CD1c-positive myeloid dendritic cell (primary cell): ENCODE data around the gene PDYN.

Source experiments
- DNase-seq: peaks from one replicate; pipeline ENCODE4 v3.0.0-alpha.2; 2016; ENCODE audit errors: extremely low spot score

PDYN gene

GRCh38 chr20:1994627-1995026 lies 769 bp upstream of the PDYN start:
- DNase-seq = no peak

GRCh38 chr20:1992359-1993110 lies 1.3 kb downstream of the PDYN start:
- no peak for DNase-seq

- DNase-seq = no peak
Observed at GRCh38 chr20:1987826-1988225, 6.0 kb downstream of the PDYN start.

- peak; percentile 7 for DNase-seq
Observed at GRCh38 chr20:1983301-1983700, 10.6 kb downstream of the PDYN start.

GRCh38 chr20:1982686-1983085 lies 11.2 kb downstream of the PDYN start:
- DNase-seq = no peak

- DNase-seq = no peak
Observed at GRCh38 chr20:1979106-1979778, 14.6 kb downstream of the PDYN start.

- no peak for DNase-seq
Observed at GRCh38 chr20:1975291-1975690, 18.6 kb downstream of the PDYN start.

DNA sequence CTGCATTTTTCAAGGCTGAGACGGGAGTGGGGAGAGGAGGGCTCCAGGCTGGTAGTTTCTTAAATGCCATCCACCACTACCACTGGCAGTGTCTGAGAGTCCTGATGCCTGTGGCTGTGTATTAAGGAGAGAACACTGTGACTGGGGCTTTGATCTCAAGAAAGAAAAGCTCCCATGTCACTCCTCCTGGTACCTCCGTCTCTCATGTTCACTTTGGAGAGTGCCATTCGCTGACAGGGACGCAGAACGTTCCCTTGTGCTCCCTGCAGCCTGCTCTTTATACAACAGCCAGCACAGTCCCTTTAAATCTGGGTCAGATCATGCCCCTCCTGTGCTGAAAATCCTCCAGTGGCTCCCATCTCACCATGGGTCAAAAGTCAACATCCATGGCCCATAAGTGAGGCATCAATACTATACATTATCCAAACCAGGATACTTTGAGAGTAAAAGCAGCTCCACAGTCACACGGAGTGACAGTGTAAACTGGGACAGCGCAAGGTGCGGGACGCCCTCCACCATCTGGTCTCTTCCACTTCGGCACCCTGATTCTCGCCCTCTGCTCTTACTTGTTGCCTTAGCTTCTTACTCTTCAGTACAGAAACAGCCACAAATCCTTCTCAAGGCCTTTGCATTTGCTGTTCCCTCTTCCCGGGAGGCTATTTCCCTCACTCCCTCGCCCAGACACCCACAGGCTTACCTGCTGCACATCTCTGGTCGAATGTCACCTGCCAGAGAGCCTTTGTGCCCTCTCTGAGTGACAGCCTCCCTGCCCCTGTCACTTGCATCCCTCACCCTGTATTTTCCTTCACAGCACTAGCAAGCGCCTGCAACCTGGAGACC lies 20.0 kb downstream of the PDYN start:
- no peak for DNase-seq

DNA sequence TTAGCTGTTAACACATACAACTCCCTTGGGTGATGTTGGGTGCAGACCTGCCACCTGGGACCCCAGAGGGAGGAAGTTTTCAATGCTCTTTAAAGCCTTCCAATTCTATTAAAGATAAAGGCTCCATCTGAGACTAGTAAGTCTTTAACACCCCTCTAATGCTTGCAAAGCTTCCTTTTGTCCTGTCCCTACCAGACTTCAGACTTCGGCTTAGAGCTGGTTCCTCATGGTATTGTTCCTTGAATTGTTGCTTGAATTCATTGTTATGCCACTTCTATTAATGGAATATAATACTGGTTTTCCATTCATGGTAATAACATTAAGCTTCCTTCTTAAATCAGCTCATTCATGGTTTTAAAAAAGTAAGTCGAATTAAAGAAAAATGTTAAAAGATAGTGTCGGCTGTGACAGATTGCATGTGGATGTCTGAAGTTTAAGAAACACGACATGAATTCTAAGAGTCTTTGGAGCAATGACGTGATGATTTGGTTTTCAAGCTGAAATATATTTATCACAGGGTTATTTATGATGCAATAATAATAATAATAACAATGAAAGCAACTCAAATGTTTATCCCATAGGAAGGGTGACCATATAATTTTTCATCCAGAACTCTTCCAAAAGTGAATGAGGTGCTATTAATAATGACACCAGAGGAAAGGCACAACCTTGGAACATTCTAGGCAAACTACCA lies 21.8 kb downstream of the PDYN start:
- DNase-seq = no peak

DNA sequence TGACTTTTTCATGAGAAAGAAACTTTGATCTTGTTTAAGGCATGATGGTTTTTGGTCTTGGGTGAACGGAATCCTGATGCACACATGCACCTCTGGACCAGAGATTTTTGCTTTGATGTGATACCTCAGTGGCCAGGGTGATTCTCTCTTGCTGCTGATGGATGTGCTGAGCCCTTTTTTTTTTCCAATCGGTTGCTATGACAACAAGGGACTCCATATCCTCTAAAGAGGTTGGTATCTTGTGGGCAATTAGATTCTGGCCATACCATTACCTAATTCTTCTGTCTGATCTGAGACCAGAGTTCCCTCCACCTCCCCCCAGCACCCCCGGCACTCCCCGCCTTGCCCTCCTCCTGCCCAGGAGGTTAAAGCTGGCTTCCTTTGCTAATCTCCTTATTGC lies 24.9 kb downstream of the PDYN start:
- no peak for DNase-seq

DNA sequence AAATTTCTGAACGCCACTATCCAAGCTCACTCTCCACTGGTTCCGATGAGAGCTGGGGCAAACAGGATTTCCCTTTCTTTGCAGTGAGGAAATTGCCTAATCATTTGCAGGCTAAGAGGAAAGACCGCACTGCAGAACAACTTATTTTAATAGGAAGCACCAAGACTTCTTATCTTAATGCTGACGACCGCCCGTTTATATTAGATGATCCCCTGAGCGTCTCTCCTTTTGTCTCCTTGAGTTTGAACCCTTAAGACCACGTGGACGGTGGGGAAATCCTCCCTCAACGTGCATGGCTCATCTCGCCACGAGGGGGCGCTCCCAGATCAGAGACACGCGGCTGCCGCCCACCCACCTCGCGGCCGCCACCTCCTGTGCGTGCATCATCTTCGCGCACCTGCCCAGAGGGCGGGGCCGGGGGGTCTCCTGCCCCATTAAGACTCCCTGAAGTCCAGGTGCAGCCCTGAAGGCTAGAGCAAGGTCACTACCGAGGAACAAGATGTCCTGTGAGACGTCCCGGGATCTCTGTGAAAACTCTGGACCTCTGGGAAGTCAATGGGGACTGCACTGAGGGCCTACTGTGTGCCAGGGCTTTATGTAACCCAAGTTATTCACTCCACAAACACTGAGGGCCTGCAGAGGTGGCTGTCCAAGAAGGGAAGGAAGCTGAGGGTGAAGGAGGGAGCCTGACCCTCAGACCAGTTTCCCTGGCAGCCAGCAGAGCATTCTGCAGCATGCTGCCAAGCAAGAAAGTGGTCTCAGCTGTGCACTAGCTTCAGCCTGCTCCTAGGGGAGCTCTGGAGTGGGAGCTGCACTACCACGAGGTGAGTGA lies 28.1 kb downstream of the PDYN start:
- peak; percentile 71 for DNase-seq

GRCh38 chr20:1964659-1965405 lies 29.0 kb downstream of the PDYN start:
- DNase-seq = no peak

DNA sequence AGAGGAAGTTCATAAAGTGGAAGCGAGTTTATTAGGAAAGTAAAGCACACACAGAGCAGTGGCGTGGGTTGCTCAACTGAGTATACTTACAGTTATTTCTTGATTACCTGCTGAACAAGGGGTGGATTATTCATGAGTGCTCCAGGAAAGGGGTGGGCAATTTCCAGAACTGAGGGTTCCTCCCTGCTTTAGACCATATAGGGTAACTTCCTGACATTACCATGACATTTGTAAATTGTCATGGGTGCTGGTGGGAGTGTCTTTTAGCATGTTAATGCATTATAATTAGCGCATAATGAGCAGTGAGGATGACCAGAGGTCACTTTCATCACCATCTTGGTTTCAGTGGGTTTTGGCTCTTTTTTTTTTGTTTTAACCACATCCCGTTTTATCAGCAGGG lies 29.8 kb downstream of the PDYN start:
- peak; percentile 76 for DNase-seq

- DNase-seq = no peak
Observed at GRCh38 chr20:1961374-1961773, 32.5 kb downstream of the PDYN start.

DNA sequence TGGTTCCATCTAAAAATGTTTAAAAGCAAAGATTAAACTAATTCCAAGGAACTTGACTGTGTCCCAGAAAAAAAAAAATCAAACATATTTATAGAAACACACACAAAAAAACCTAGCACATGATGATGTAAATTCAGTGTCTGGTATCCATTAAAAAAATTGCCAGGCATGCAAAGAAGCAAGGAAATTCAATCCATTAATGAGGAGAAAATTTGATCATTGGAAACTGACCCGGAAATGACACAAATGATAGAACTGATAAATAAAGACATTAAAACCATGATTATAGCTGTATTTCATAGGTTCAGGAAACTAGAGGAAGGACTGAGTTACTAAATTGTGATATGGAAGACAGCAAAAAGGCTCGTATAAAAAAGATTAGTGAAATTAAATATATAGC lies 34.7 kb downstream of the PDYN start:
- no peak for DNase-seq

DNA sequence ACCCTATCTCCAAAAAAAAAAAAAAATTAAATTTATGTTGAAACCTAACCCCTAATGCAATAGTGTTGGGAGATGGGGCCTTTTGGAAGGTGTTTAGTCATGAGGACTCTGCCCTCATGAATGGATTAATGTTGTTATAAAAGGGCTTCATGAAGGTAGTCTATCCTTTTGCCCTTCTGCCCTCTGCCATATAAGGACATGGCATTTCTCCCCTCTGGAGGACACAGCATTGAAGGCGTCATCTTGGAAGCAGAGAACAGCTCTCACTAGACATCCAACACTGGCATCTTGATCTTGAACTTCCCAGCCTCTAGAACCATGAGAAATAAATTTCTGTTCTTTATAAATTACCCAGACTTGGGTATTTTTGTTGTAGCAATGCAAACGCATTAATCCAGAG lies 35.4 kb downstream of the PDYN start:
- DNase-seq = no peak

- DNase-seq = no peak
Observed at GRCh38 chr20:1955217-1955616, 38.6 kb downstream of the PDYN start.

- DNase-seq = peak; percentile 41
Observed at GRCh38 chr20:1953621-1954020, 40.2 kb downstream of the PDYN start.

DNA sequence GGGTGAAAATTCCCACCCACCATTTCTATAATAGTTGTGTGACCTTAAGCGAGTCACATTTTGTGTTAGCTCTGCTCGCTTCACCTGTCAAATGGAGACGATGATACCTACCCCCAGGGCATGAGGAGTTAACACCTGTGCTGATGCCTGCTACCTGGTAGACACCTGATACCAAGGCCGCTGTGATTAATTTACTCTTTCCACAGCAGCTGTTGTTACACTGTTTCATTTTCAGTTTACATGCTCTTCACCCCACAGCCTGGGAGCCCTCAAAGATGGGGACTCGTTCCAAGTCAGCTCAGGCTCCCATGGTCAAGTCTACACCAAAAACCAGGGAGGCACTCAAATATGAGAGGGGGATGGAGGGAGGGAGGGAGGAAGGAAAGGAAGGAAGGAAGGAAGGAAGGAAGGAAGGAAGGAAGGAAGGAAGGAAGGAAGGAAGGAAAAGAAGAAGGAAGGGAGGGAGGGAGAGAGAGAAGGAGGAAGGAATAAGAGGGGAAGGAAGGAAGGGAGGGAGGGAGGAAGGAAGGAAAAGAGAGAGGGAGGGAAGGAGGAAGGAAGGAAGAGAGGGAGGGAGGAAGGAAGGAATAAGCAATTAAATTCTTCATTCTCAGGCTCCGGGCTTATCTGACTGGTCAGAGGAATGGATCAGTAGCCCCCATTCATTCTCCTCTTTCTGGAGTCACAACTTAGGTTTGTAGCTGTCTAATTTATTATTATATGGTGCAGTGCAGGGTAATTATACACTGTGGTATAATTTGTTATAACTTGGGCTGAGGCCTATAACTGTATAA lies 40.9 kb downstream of the PDYN start:
- no peak for DNase-seq
